ENCODE measurements around the gene CCDC40.
"Not testable (repeated sequence)": the region's sequence is repeated elsewhere in the genome, so short reads cannot be mapped to it uniquely, and the experiment has no call there.

The CCDC40 gene

GRCh38 chr17:80035937-80036714, at the start of gene CCDC40:
CCDC40 (plus strand) TSS chr17:80036642; CDS start chr17:80036663, 21 bp downstream.
- DNase-seq = peak; percentile 26

- no peak for DNase-seq
Observed at GRCh38 chr17:79987187-79987934, 49.1 kb upstream of the CCDC40 start.

GRCh38 chr17:79987935-79988184, 48.6 kb upstream of the CCDC40 start:
- no peak for DNase-seq

- DNase-seq = no peak
Observed at GRCh38 chr17:79988185-79988971, 48.1 kb upstream of the CCDC40 start.

GRCh38 chr17:79989106-79989835, 47.2 kb upstream of the CCDC40 start:
- DNase-seq = no peak

GRCh38 chr17:79990051-79990592, 46.3 kb upstream of the CCDC40 start:
- DNase-seq = no peak

GRCh38 chr17:79990704-79991103, 45.7 kb upstream of the CCDC40 start:
- DNase-seq = no peak

- peak; percentile 69 for DNase-seq
Observed at GRCh38 chr17:79991140-79991923, 45.1 kb upstream of the CCDC40 start.

- no peak for DNase-seq
Observed at GRCh38 chr17:79991924-79992648, 44.4 kb upstream of the CCDC40 start.

GRCh38 chr17:79992649-79993389, 43.6 kb upstream of the CCDC40 start:
- DNase-seq = no peak

- DNase-seq = no peak
Observed at GRCh38 chr17:79993390-79994227, 42.8 kb upstream of the CCDC40 start.

GRCh38 chr17:79994228-79994569, 42.2 kb upstream of the CCDC40 start:
- DNase-seq = not testable (repeated sequence)

GRCh38 chr17:79994602-79995001, 41.8 kb upstream of the CCDC40 start:
- DNase-seq = no peak

GRCh38 chr17:79995696-79996095, 40.7 kb upstream of the CCDC40 start:
- no peak for DNase-seq

- DNase-seq = no peak
Observed at GRCh38 chr17:79996291-79996690, 40.2 kb upstream of the CCDC40 start.

- DNase-seq = no peak
Observed at GRCh38 chr17:79997011-79997660, 39.3 kb upstream of the CCDC40 start.

GRCh38 chr17:80000136-80000535, 36.3 kb upstream of the CCDC40 start:
- DNase-seq = no peak

GRCh38 chr17:80000981-80001775, 35.3 kb upstream of the CCDC40 start:
- DNase-seq = no peak

All from DMS 273 treated with DMSO at 0.1 percent for 48 hours (cell line).